PC-9 (cell line): ENCODE measurements around the gene PPP1R15A.

Source experiments
- CTCF ChIP-seq: fragments of 200-600 bp; sonication (generic); conservative IDR thresholded peaks from 2 replicates; pipeline ENCODE4 v1.6.1; 2017; ENCODE audit warnings: mixed run types, antibody characterized with exemption, mild to moderate bottlenecking, moderate library complexity
- EZH2 ChIP-seq: fragments of 200-600 bp; sonication (generic); IDR thresholded peaks from 2 replicates; pipeline ENCODE4 v1.8.0; 2017; ENCODE audit warnings: antibody characterized with exemption, low read depth

- TF ChIP-seq CTCF (no peak), EZH2 (no peak)
Observed at GRCh38 chr19:48878196-48879024, 6.2 kb downstream of the PPP1R15A start.
